Breast epithelium (tissue), 4 donors: ENCODE results near the gene ALOX5AP. TPM values are rescaled to one million over a fixed set of nuclear protein-coding genes. Genes with fewer than 3 reads are reported as not detected.
A peak's percentile ranks its signal among the peaks of the same experiment; 100 is the strongest.

Experiments used
- DNase-seq, 2 donors: peaks; one replicate each; pipeline ENCODE4 v3.0.0-alpha.2; 2019; ENCODE audit warnings: low spot score in 2 of 2
- H3K27ac ChIP-seq, 2 donors: fragments of 200-600 bp; sonication (generic) in 1 of 2; one replicate each; pipeline ENCODE4 v1.5.1; 2016 to 2019; ENCODE audit warnings: mild to moderate bottlenecking in 1 of 2
- H3K27me3 ChIP-seq, 2 donors: fragments of 200-600 bp; sonication (generic) in 1 of 2; one replicate each; pipeline versions ENCODE4 v1.5.1 to v1.6.0; 2017 to 2019; ENCODE audit warnings: control low read depth in 1 of 2, mild to moderate bottlenecking in 1 of 2
- H3K36me3 ChIP-seq: fragments of 200-600 bp; one replicate; pipeline ENCODE4 v1.5.1; 2019
- H3K4me1 ChIP-seq, 2 donors: fragments of 200-600 bp; sonication (generic); one replicate each; pipeline ENCODE4 v1.5.1; 2016 to 2019; ENCODE audit warnings: control low read depth in 1 of 2
- H3K4me3 ChIP-seq, 3 donors: fragments of 200-600 bp; sonication (generic); 1 replicate in 2 of 3; 2 replicates in 1 of 3; pipeline ENCODE4 v1.5.1; 2016 to 2019; ENCODE audit warnings: mild to moderate bottlenecking in 3 of 3, moderate library complexity in 2 of 3
- H3K9me3 ChIP-seq, 2 donors: fragments of 200-600 bp; sonication (generic) in 1 of 2; one replicate each; pipeline ENCODE4 v1.5.1; 2016 to 2019; ENCODE audit warnings: control low read depth in 1 of 2
- POLR2A ChIP-seq: fragments of 450-650 bp; IDR thresholded peaks from one replicate; pipeline ENCODE4 v1.6.1; 2016; ENCODE audit warnings: antibody characterized with exemption, mild to moderate bottlenecking, moderate library complexity
- POLR2AphosphoS5 ChIP-seq, 3 donors: sonication (generic); formaldehyde crosslinking; IDR thresholded peaks; one replicate each; pipeline ENCODE4 v1.6.1; 2017; ENCODE audit warnings: antibody characterized with exemption in 3 of 3
- intact Hi-C: fragments of 100-400 bp; cut with DNase I; formaldehyde crosslinking; loops from one replicate; pipeline ENCODE4 v1.15.1; 2023; ENCODE audit warnings: low total_unique reads
- total RNA-seq, 3 donors: library from RNA; depleted of rRNA; stranded (reverse); fragments of >200 nt; gene quantifications; one replicate each; pipeline ENCODE4 v1.1.0, GENCODE V29; 2016
- TF ChIP-seq, protein P1 (sequence below), 3 donors: fragments of 450-650 bp; IDR thresholded peaks; one replicate each; pipeline ENCODE4 v1.5.1; 2016 to 2017; ENCODE audit warnings: antibody characterized with exemption in 3 of 3, mild to moderate bottlenecking in 3 of 3, moderate library complexity in 3 of 3

The ALOX5AP gene
- total RNA-seq, 3 donors from 2014 or later = 32.1 to 47.4 (median 37.9) TPM

DNA sequence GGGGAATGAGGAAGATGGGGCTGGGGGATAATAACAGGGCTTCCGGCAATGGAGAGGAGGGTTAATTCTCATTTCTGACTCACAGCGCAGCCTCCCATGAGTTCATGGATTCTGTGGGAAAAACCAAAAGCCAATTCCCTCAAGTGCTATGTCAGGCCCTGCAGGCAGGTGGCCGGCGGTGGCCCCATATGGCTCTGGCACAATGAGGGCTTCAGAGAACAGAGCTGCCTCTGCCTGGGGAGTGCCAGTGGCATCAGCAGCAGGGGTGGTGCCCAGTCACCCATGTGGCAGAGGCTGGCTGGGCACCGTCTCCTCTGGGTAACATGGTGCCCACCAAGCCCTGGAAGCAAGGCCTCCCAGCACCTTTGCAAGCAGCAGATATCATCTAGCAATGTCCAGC is 69.1 kb downstream of the ALOX5AP start:
- Histone ChIP-seq H3K36me3 (no peaks in the 10 kb centered on the region), H3K27me3 (no peaks in the 10 kb centered on the region), H3K4me1 (peaks cover 9 to 15% of the 10 kb centered on the region in 2 donors), H3K27ac (peak overlapping the region; percentile 73 to 88), H3K9me3 (no peaks in the 10 kb centered on the region), H3K4me3 (no peak overlapping the region)
- TF ChIP-seq, protein P1, sequence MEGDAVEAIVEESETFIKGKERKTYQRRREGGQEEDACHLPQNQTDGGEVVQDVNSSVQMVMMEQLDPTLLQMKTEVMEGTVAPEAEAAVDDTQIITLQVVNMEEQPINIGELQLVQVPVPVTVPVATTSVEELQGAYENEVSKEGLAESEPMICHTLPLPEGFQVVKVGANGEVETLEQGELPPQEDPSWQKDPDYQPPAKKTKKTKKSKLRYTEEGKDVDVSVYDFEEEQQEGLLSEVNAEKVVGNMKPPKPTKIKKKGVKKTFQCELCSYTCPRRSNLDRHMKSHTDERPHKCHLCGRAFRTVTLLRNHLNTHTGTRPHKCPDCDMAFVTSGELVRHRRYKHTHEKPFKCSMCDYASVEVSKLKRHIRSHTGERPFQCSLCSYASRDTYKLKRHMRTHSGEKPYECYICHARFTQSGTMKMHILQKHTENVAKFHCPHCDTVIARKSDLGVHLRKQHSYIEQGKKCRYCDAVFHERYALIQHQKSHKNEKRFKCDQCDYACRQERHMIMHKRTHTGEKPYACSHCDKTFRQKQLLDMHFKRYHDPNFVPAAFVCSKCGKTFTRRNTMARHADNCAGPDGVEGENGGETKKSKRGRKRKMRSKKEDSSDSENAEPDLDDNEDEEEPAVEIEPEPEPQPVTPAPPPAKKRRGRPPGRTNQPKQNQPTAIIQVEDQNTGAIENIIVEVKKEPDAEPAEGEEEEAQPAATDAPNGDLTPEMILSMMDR (IDR thresholded peaks at IDR 0.05) = no peak
- TF ChIP-seq POLR2A (no peak), POLR2AphosphoS5 (IDR thresholded peaks at IDR 0.05) (no peak)
- no peak for DNase-seq
- intact Hi-C loops = no loop called here

DNA sequence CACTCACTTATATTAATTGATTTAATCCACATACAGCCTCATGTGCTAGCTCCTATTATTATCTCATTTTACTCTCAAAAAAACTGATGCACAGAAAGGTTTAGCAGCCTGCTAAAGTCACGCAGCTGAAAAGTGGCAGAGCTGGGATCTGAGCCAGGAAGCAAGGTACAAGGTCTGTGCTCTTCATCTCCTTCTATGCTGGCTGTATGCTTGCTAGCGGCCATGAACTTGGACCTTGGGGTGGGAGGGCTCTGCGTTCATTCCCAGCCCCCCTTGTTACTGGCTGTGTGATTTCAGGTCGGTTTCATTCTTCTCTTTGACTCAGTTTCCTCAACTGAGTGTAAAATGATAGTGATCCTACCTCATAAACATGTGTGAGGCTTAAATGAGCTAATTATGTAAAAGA is 69.8 kb downstream of the ALOX5AP start:
- Histone ChIP-seq H3K4me1 (peaks cover 9 to 18% of the 10 kb centered on the region in 2 donors), H3K4me3 (no peak overlapping the region), H3K27me3 (no peaks in the 10 kb centered on the region), H3K36me3 (no peaks in the 10 kb centered on the region), H3K9me3 (no peaks in the 10 kb centered on the region), H3K27ac (peak overlapping the region; percentile 83 to 88)
- TF ChIP-seq, protein P1 (IDR thresholded peaks at IDR 0.05) = no peak
- no peak for TF ChIP-seq POLR2AphosphoS5 (IDR thresholded peaks at IDR 0.05)
- no peak for TF ChIP-seq POLR2A
- DNase-seq = no peak
- intact Hi-C loops = no loop called here

- TF ChIP-seq POLR2AphosphoS5 (IDR thresholded peaks at IDR 0.05) = peak in 2 of 3 donors; percentile 20 to 51
- TF ChIP-seq, protein P1 (IDR thresholded peaks at IDR 0.05) = no peak
- intact Hi-C loops = no loop called here
- no peaks in the 10 kb centered on the region for H3K36me3 ChIP-seq
- peaks cover 9 to 18% of the 10 kb centered on the region in 2 donors for H3K4me1 ChIP-seq
- no peaks in the 10 kb centered on the region for H3K27me3 ChIP-seq
- H3K4me3 ChIP-seq = no peak overlapping the region
- peak; percentile 69 to 94 for DNase-seq
- no peaks in the 10 kb centered on the region for H3K9me3 ChIP-seq
- peak overlapping the region; percentile 83 to 88 for H3K27ac ChIP-seq
Observed at GRCh38 chr13:30805603-30806011, 70.3 kb downstream of the ALOX5AP start.

DNA sequence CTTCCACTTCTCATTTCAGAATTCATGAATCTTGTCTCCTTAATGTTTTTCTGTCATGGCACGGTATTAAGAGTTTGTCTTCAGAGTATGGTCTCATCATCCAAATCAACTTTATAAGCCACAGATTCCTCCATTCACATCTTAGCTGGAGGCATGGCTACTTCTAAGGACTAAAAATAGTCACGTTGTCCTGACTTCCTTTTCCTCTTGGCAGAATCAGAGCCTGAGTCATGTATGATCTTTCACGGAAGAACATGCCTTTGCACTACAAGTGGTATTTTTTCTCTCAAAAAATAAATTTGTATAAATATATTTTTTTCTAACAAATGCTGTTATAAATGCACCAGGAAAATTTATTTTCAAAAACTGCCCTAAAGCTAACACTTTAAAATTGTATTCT is 71.4 kb downstream of the ALOX5AP start:
- Histone ChIP-seq H3K27me3 (no peaks in the 10 kb centered on the region), H3K36me3 (no peaks in the 10 kb centered on the region), H3K4me1 (peaks cover 9 to 18% of the 10 kb centered on the region in 2 donors), H3K27ac (peak overlapping the region in 1 of 2 donors; percentile 83), H3K9me3 (no peaks in the 10 kb centered on the region), H3K4me3 (no peak overlapping the region)
- intact Hi-C loops = no loop called here
- TF ChIP-seq POLR2A = no peak
- no peak for TF ChIP-seq POLR2AphosphoS5 (IDR thresholded peaks at IDR 0.05)
- TF ChIP-seq, protein P1 (IDR thresholded peaks at IDR 0.05) = no peak
- DNase-seq = no peak

- Histone ChIP-seq H3K27me3 (no peaks in the 10 kb centered on the region), H3K27ac (peak overlapping the region in 1 of 2 donors; percentile 9), H3K9me3 (no peaks in the 10 kb centered on the region), H3K4me1 (peaks cover 9 to 18% of the 10 kb centered on the region in 2 donors), H3K36me3 (no peaks in the 10 kb centered on the region), H3K4me3 (no peak overlapping the region)
- intact Hi-C loops = no loop called here
- no peak for TF ChIP-seq POLR2A
- no peak for DNase-seq
Observed at GRCh38 chr13:30807392-30807791, 72.0 kb downstream of the ALOX5AP start.

GRCh38 chr13:30808600-30808999 is 73.3 kb downstream of the ALOX5AP start:
- Histone ChIP-seq H3K4me3 (no peak overlapping the region), H3K9me3 (no peaks in the 10 kb centered on the region), H3K27ac (no peak overlapping the region), H3K27me3 (no peaks in the 10 kb centered on the region), H3K36me3 (no peaks in the 10 kb centered on the region), H3K4me1 (peaks cover 0 to 18% of the 10 kb centered on the region in 2 donors)
- no peak for TF ChIP-seq POLR2A
- DNase-seq = no peak
- intact Hi-C loops = no loop called here
